ENCODE results near the gene LRRC36.

DNA sequence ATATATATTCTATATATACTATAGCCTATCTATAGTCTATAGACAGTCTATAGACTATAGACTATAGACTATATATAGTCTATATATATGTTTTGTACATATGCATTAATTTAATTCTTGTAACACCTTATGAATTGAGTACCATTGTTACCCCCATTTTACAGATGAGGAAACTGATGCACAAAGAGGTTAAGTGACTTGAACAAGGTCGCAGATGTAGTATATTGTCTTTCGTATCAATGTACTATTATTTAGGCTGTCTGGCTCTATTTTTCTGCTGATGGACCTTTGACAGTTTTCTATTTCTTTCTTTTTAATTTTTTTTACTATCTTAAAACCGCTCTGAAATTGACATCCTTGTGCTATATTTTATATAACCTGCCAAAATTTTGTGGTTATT, 14.6 kb downstream of the LRRC36 start:
- TF ChIP-seq, protein P1, sequence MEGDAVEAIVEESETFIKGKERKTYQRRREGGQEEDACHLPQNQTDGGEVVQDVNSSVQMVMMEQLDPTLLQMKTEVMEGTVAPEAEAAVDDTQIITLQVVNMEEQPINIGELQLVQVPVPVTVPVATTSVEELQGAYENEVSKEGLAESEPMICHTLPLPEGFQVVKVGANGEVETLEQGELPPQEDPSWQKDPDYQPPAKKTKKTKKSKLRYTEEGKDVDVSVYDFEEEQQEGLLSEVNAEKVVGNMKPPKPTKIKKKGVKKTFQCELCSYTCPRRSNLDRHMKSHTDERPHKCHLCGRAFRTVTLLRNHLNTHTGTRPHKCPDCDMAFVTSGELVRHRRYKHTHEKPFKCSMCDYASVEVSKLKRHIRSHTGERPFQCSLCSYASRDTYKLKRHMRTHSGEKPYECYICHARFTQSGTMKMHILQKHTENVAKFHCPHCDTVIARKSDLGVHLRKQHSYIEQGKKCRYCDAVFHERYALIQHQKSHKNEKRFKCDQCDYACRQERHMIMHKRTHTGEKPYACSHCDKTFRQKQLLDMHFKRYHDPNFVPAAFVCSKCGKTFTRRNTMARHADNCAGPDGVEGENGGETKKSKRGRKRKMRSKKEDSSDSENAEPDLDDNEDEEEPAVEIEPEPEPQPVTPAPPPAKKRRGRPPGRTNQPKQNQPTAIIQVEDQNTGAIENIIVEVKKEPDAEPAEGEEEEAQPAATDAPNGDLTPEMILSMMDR (IDR thresholded peaks at IDR 0.05; ENCODE audit: low read depth, low read length, poor library complexity, severe bottlenecking), result no peak
- TF ChIP-seq EZH2phosphoT487 (IDR thresholded peaks at IDR 0.05; ENCODE audit: borderline replicate concordance, low read length), result no peak
